ENCODE data around the gene ESCO1. TPM values are rescaled to one million over a fixed set of nuclear protein-coding genes. Genes with fewer than 3 reads are reported as not detected.

Gene ESCO1
- total and polyA plus RNA-seq, 12 donors = 6.7 to 34.2 (median 12.0) TPM

- intact Hi-C loops (cut with DNase I) = no loop called here
- H3K4me3 ChIP-seq = peak overlapping the region in 1 of 4 donors; percentile 15
- H3K27me3 ChIP-seq = no peaks in the 10 kb centered on the region
- no peaks in the 10 kb centered on the region for H3K36me3 ChIP-seq (replicated peaks in 1 of 2)
- no peak for DNase-seq
- TF ChIP-seq CTCF (IDR thresholded peaks at IDR 0.05) = no peak
- TF ChIP-seq POLR2A (IDR thresholded peaks at IDR 0.05) = no peak
- no peaks in the 10 kb centered on the region for H3K9me3 ChIP-seq (replicated peaks in 1 of 3)
- peak overlapping the region in 2 of 5 donors; percentile 38 to 57 for H3K27ac ChIP-seq
- no peaks in the 10 kb centered on the region for H3K4me1 ChIP-seq (replicated peaks in 1 of 2)
These were observed 4.7 kb upstream of the ESCO1 start for GRCh38 chr18:21605213-21605612.

- peak overlapping the region in 1 of 4 donors; percentile 15 for H3K4me3 ChIP-seq
- peak overlapping the region in 2 of 5 donors; percentile 38 to 57 for H3K27ac ChIP-seq
- WGBS, 4 donors = 27 to 47% (median 33%) methylated on average over 2 of the region's 2 CpGs
- TF ChIP-seq CTCF (IDR thresholded peaks at IDR 0.05) = no peak
- no peak for TF ChIP-seq POLR2A (IDR thresholded peaks at IDR 0.05)
- intact Hi-C loops (cut with DNase I) = no loop called here
- no peaks in the 10 kb centered on the region for H3K36me3 ChIP-seq (replicated peaks in 1 of 2)
- H3K27me3 ChIP-seq = no peaks in the 10 kb centered on the region
- H3K4me1 ChIP-seq (replicated peaks in 1 of 2) = no peaks in the 10 kb centered on the region
- H3K9me3 ChIP-seq (replicated peaks in 1 of 3) = no peaks in the 10 kb centered on the region
- no peak for DNase-seq
These were observed 4.2 kb upstream of the ESCO1 start for GRCh38 chr18:21604671-21605070.

GRCh38 chr18:21602299-21602587 lies 1.7 kb upstream of the ESCO1 start:
- TF ChIP-seq POLR2A (IDR thresholded peaks at IDR 0.05) (no peak), CTCF (IDR thresholded peaks at IDR 0.05) (no peak)
- intact Hi-C loops (cut with DNase I) = no loop called here
- peaks cover 9% of the 10 kb centered on the region in 2 donors for H3K4me1 ChIP-seq (replicated peaks in 1 of 2)

GRCh38 chr18:21599585-21600525 lies 649 bp downstream of the ESCO1 start:
- 1% methylated on average over 26 to 67 of the region's 67 CpGs for WGBS, 4 donors
- Histone ChIP-seq H3K9me3 (replicated peaks in 1 of 3) (no peaks in the 10 kb centered on the region), H3K27ac (peak overlapping the region; percentile 74 to 100 (median 98)), H3K4me1 (replicated peaks in 1 of 2) (peaks cover 9% of the 10 kb centered on the region in 2 donors), H3K27me3 (no peaks in the 10 kb centered on the region), H3K36me3 (replicated peaks in 1 of 2) (no peaks in the 10 kb centered on the region), H3K4me3 (peak overlapping the region; percentile 13 to 100 (median 68))
- intact Hi-C loops (cut with DNase I) = no loop called here
- peak in 6 of 7 donors; percentile 62 to 74 (median 64) for DNase-seq
- TF ChIP-seq POLR2A (IDR thresholded peaks at IDR 0.05) = no peak
- TF ChIP-seq CTCF (IDR thresholded peaks at IDR 0.05) = peak in 3 of 6 experiments; percentile 25 to 50 (median 26)

More at GRCh38 chr18:21602299-21602587, 1.7 kb upstream of the ESCO1 start:
- Histone ChIP-seq H3K27ac (no peak overlapping the region), H3K27me3 (no peaks in the 10 kb centered on the region), H3K9me3 (replicated peaks in 1 of 3) (no peaks in the 10 kb centered on the region), H3K36me3 (replicated peaks in 1 of 2) (no peaks in the 10 kb centered on the region), H3K4me3 (no peak overlapping the region)
- WGBS, 4 donors = 60 to 89% (median 83%) methylated on average over 5 of the region's 5 CpGs
- DNase-seq = peak in 1 of 7 donors; percentile 22

All from adrenal gland (tissue), 12 donors.